Panc1 (cell line): ENCODE data around the gene RASGRP3. TPM values are rescaled to one million over a fixed set of nuclear protein-coding genes. Genes with fewer than 3 reads are reported as not detected.

Experiments
- ATAC-seq: fragments of 200-7000 bp; cut with Tn5 transposase; 2 replicates; pipeline ENCODE4 v1.9.1; 2020; ENCODE audit warnings: mild to moderate bottlenecking, moderate library complexity
- BruUV-seq: library from RNA; stranded (reverse); fragments of 400-500 nt; replicated peaks from 2 replicates; lab custom pipeline; 2021; lab: Mats Ljungman, UMichigan
- CTCF ChIA-PET: fragments of 300-600 bp; sonication (Branson Sonifier 250); formaldehyde crosslinking; loops from one replicate; lab custom pipeline; 2022; ENCODE audit warnings: antibody characterized with exemption; lab: Charles Lee
- POLR2A ChIA-PET: fragments of 300-600 bp; sonication (Branson Sonifier 250); formaldehyde crosslinking; loops from one replicate; lab custom pipeline; 2022; ENCODE audit warnings: antibody characterized with exemption; lab: Charles Lee
- DNase-seq: peaks from one replicate; pipeline ENCODE4 v3.0.0-alpha.2; 2010; ENCODE audit warnings: low read depth, low spot score
- H3K27ac ChIP-seq: 2 replicates; pipeline ENCODE4 v1.5.1; 2011; ENCODE audit warnings: mild to moderate bottlenecking, low read length, inconsistent platforms
- H3K27me3 ChIP-seq: fragments of 200-500 bp; sonication (Bioruptor generic); 2 replicates; pipeline ENCODE4 v1.6.0; 2014; ENCODE audit warnings: low read length, inconsistent platforms; ENCODE audit not compliant: control insufficient read depth, insufficient read depth
- H3K36me3 ChIP-seq: fragments of 200-500 bp; sonication (Bioruptor generic); 2 replicates; pipeline ENCODE4 v1.5.1; 2014; ENCODE audit warnings: inconsistent platforms, mild to moderate bottlenecking, low read length, moderate library complexity; ENCODE audit not compliant: control insufficient read depth, insufficient read depth
- H3K4me1 ChIP-seq: 2 replicates; pipeline ENCODE4 v1.5.1; 2011; ENCODE audit warnings: inconsistent platforms, mild to moderate bottlenecking, low read length, moderate library complexity; ENCODE audit not compliant: control insufficient read depth, insufficient read depth
- H3K4me3 ChIP-seq, 2 experiments: 2 replicates each; pipeline ENCODE4 v1.5.1; 2011 to 2012; ENCODE audit warnings: low read depth in 2 of 2, low read length in 2 of 2, mild to moderate bottlenecking in 2 of 2, inconsistent platforms in 1 of 2, moderate library complexity in 1 of 2
- H3K9me3 ChIP-seq: fragments of 200-500 bp; sonication (Bioruptor generic); 2 replicates; pipeline ENCODE4 v1.5.1; 2014; ENCODE audit warnings: low read depth, mild to moderate bottlenecking, inconsistent platforms, low read length, moderate library complexity; ENCODE audit not compliant: control insufficient read depth, insufficient read depth
- POLR2AphosphoS5 ChIP-seq: IDR thresholded peaks from 2 replicates; pipeline ENCODE4 v1.6.1; 2012; ENCODE audit warnings: mild to moderate bottlenecking, low read depth, low read length, moderate library complexity
- SIN3A ChIP-seq: IDR thresholded peaks from 2 replicates; pipeline ENCODE4 v1.6.1; 2012; ENCODE audit warnings: low read depth, mild to moderate bottlenecking, low read length, moderate library complexity, borderline replicate concordance; ENCODE audit not compliant: insufficient read depth
- TCF7L2 ChIP-seq: IDR thresholded peaks from 2 replicates; pipeline ENCODE4 v1.6.1; 2011; ENCODE audit warnings: mild to moderate bottlenecking, low read depth, low read length, inconsistent platforms
- in situ Hi-C: cut with HindIII; loops from 2 replicates; pipeline ENCODE4 v1.10.0; 2016; ENCODE audit warnings: low sequenced_read_pairs, low pct_unique_long_range_greater_than_20kb
- intact Hi-C: fragments of 100-400 bp; cut with micrococcal nuclease; formaldehyde crosslinking; loops from one replicate; pipeline ENCODE4 v1.10.0; 2022; ENCODE audit not compliant: unreplicated experiment
- total RNA-seq: library from RNA; stranded (reverse); gene quantifications from one replicate; pipeline ENCODE4 v1.2.1, GENCODE V29; 2021; ENCODE audit not compliant: unreplicated experiment
- TF ChIP-seq, protein P1 (sequence below): fragments of 450-650 bp; IDR thresholded peaks from 2 replicates; pipeline ENCODE4 v1.5.1; 2017; ENCODE audit warnings: mild to moderate bottlenecking
- TF ChIP-seq, protein P2 (sequence below), 2 experiments: IDR thresholded peaks; 2 replicates each; pipeline ENCODE4 v1.6.1; 2011 to 2012; ENCODE audit warnings: low read depth in 2 of 2, control low read depth in 1 of 2, low read length in 1 of 2, mild to moderate bottlenecking in 1 of 2, moderate library complexity in 1 of 2; ENCODE audit not compliant: insufficient read depth in 1 of 2

RASGRP3 gene
- total RNA-seq, 1 experiment from 2014 or later = 2.6 TPM

DNA sequence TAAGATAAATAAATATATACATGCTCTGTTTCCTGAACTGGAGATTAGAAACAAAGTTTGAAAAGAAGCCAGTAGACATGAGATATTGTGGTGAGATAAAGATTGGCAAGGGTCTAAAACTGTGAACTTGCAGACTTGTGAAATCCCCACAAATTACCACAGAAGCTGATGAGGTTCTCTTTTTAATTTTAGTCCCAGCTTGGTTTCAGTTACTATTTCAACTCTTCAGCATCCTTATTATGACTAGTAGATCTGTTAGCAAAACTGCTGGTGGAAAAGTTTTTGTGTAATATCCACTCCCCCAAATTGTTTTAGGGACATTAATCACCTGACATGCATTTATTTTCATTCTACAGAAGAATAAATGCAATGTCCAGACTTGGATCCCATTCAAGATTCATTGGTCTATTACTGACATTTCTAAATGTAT lies 20.8 kb downstream of the RASGRP3 start:
- no peak for ATAC-seq
- BruUV-seq = no TSS peak
- no peaks in the 10 kb centered on the region for H3K9me3 ChIP-seq
- in situ Hi-C loops (no loop called here), intact Hi-C loops (no loop called here)
- H3K27ac ChIP-seq = no peak overlapping the region
- no peak overlapping the region for H3K4me3 ChIP-seq
- TF ChIP-seq, protein P1, sequence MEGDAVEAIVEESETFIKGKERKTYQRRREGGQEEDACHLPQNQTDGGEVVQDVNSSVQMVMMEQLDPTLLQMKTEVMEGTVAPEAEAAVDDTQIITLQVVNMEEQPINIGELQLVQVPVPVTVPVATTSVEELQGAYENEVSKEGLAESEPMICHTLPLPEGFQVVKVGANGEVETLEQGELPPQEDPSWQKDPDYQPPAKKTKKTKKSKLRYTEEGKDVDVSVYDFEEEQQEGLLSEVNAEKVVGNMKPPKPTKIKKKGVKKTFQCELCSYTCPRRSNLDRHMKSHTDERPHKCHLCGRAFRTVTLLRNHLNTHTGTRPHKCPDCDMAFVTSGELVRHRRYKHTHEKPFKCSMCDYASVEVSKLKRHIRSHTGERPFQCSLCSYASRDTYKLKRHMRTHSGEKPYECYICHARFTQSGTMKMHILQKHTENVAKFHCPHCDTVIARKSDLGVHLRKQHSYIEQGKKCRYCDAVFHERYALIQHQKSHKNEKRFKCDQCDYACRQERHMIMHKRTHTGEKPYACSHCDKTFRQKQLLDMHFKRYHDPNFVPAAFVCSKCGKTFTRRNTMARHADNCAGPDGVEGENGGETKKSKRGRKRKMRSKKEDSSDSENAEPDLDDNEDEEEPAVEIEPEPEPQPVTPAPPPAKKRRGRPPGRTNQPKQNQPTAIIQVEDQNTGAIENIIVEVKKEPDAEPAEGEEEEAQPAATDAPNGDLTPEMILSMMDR = no peak
- TF ChIP-seq TCF7L2 (no peak), SIN3A (no peak), POLR2AphosphoS5 (no peak)
- TF ChIP-seq, protein P2, sequence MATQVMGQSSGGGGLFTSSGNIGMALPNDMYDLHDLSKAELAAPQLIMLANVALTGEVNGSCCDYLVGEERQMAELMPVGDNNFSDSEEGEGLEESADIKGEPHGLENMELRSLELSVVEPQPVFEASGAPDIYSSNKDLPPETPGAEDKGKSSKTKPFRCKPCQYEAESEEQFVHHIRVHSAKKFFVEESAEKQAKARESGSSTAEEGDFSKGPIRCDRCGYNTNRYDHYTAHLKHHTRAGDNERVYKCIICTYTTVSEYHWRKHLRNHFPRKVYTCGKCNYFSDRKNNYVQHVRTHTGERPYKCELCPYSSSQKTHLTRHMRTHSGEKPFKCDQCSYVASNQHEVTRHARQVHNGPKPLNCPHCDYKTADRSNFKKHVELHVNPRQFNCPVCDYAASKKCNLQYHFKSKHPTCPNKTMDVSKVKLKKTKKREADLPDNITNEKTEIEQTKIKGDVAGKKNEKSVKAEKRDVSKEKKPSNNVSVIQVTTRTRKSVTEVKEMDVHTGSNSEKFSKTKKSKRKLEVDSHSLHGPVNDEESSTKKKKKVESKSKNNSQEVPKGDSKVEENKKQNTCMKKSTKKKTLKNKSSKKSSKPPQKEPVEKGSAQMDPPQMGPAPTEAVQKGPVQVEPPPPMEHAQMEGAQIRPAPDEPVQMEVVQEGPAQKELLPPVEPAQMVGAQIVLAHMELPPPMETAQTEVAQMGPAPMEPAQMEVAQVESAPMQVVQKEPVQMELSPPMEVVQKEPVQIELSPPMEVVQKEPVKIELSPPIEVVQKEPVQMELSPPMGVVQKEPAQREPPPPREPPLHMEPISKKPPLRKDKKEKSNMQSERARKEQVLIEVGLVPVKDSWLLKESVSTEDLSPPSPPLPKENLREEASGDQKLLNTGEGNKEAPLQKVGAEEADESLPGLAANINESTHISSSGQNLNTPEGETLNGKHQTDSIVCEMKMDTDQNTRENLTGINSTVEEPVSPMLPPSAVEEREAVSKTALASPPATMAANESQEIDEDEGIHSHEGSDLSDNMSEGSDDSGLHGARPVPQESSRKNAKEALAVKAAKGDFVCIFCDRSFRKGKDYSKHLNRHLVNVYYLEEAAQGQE (IDR thresholded peaks at IDR 0.05; ENCODE audit: insufficient read depth in 1 of 2, low read depth in 2 of 2, low read length in 1 of 2) = no peak
- no peaks in the 10 kb centered on the region for H3K36me3 ChIP-seq
- no peak for DNase-seq
- H3K4me1 ChIP-seq = no peaks in the 10 kb centered on the region
- H3K27me3 ChIP-seq = no peaks in the 10 kb centered on the region
- ChIA-PET POLR2A (no interaction called here), CTCF (no interaction called here)

DNA sequence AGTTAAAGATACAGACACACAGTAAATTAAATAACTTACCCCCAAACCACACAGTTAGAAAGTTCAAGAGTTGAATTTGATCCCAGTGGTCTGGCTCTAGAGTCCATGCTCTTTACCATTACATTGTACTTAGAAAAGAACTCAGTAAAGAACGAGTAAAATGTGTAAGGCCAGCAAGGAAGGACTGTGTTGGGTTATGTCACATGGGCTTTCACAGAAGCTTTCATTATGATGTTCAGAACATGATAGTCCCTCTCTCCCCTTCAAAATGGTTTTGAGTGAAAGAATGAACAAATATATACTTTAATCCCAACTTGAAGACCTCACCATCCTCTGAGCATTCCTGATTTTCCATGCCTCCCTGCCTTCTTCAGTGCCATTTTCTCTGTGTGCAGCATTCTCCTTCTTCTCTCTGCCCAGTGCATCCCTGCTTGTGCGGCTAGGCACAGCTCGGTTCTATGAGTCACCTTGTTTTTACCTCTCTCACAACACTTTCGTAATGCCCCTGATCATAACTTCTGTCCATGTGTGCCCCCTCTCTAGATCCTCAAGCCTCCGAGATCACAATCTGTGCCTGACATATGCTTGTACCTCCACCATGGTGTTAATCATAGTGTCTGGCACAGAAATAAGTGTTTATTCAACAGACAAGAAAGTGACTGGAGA lies 22.0 kb downstream of the RASGRP3 start:
- no peaks in the 10 kb centered on the region for H3K9me3 ChIP-seq
- CTCF ChIA-PET = no interaction called here
- intact Hi-C loops = no loop called here
- no peak for DNase-seq
- ATAC-seq = no peak
- no peak for TF ChIP-seq POLR2AphosphoS5
- no peaks in the 10 kb centered on the region for H3K36me3 ChIP-seq
- in situ Hi-C loops = no loop called here
- POLR2A ChIA-PET = no interaction called here
- H3K4me3 ChIP-seq = no peak overlapping the region
- H3K27me3 ChIP-seq = 0 out of 2 replicates have a peak, but pooled peaks cover 2% of the 10 kb centered on the region
- BruUV-seq = no TSS peak
- H3K4me1 ChIP-seq = no peaks in the 10 kb centered on the region
- H3K27ac ChIP-seq = no peak overlapping the region

DNA sequence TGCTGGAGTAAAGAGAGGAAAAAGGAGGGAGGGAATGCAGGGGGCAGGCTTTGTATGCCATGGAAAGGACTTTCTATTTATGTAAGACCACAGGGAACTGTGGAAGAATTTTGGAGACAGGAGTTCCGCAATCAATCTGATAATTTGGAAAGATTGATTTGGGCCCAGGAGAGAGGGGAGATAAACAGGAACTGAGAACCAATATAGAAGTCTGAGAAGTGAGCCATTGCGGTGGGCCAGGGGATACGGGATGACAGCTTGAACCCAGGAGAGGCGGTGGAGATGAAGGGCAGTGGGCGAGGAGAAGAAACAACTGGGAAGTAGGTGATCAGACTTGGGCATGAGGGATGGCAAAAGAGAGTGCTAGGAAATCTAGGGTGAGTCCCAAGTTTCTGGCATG lies 23.7 kb downstream of the RASGRP3 start:
- TF ChIP-seq TCF7L2 (no peak), POLR2AphosphoS5 (no peak), SIN3A (no peak)
- TF ChIP-seq, protein P2 (IDR thresholded peaks at IDR 0.05; ENCODE audit: insufficient read depth in 1 of 2, low read depth in 2 of 2, low read length in 1 of 2) = no peak
- TF ChIP-seq, protein P1 = no peak
- Histone ChIP-seq H3K27me3 (0 out of 2 replicates have a peak, but pooled peaks cover 3% of the 10 kb centered on the region), H3K9me3 (no peaks in the 10 kb centered on the region), H3K27ac (no peak overlapping the region), H3K4me3 (no peak overlapping the region), H3K4me1 (no peaks in the 10 kb centered on the region), H3K36me3 (no peaks in the 10 kb centered on the region)
- CTCF ChIA-PET = no interaction called here
- in situ Hi-C loops (no loop called here), intact Hi-C loops (no loop called here)
- DNase-seq (no peak), ATAC-seq (no peak)
- POLR2A ChIA-PET = no interaction called here
- no TSS peak for BruUV-seq
